ENCODE measurements around the gene SERPIND1.
A peak's percentile ranks its signal among the peaks of the same experiment; 100 is the strongest.

Gene SERPIND1

GRCh38 chr22:20776624-20777405 lies 2.9 kb downstream of the SERPIND1 start:
- DNase-seq: no peak

- no peak for DNase-seq
These were observed 3.7 kb downstream of the SERPIND1 start for GRCh38 chr22:20777420-20778177.

- DNase-seq: no peak
These were observed 5.3 kb downstream of the SERPIND1 start for GRCh38 chr22:20779014-20779817.

- DNase-seq: no peak
These were observed 5.9 kb downstream of the SERPIND1 start for GRCh38 chr22:20779818-20780158.

- DNase-seq: no peak
These were observed 7.5 kb downstream of the SERPIND1 start for GRCh38 chr22:20781272-20781990.

GRCh38 chr22:20782083-20782482 lies 8.2 kb downstream of the SERPIND1 start:
- DNase-seq: no peak

- DNase-seq: no peak
These were observed 8.8 kb downstream of the SERPIND1 start for GRCh38 chr22:20782596-20783299.

- DNase-seq: no peak
These were observed 9.4 kb downstream of the SERPIND1 start for GRCh38 chr22:20783300-20783673.

- peak; percentile 24 to 51 for DNase-seq
These were observed 10.2 kb downstream of the SERPIND1 start for GRCh38 chr22:20783844-20784723.

- DNase-seq: no peak
These were observed 11.5 kb downstream of the SERPIND1 start for GRCh38 chr22:20785415-20785814.

GRCh38 chr22:20786048-20786447 lies 12.1 kb downstream of the SERPIND1 start:
- no peak for DNase-seq

GRCh38 chr22:20786536-20786979 lies 12.6 kb downstream of the SERPIND1 start:
- no peak for DNase-seq

- no peak for DNase-seq
These were observed 13.3 kb downstream of the SERPIND1 start for GRCh38 chr22:20787223-20787622.

GRCh38 chr22:20787746-20788626 lies 14.1 kb downstream of the SERPIND1 start:
- DNase-seq: no peak

GRCh38 chr22:20788627-20789344 lies 14.9 kb downstream of the SERPIND1 start:
- no peak for DNase-seq

- no peak for DNase-seq
These were observed 18.5 kb downstream of the SERPIND1 start for GRCh38 chr22:20792221-20792965.

- DNase-seq: no peak
These were observed 19.2 kb downstream of the SERPIND1 start for GRCh38 chr22:20792966-20793728.

Data from activated CD4-positive, alpha-beta T cell treated with anti-CD3 and anti-CD28 coated beads for 4 hours (primary cell).